ENCODE measurements around the gene CTBP1. TPM values are rescaled to one million over a fixed set of nuclear protein-coding genes. Genes with fewer than 3 reads are reported as not detected.

The CTBP1 gene
- total RNA-seq, 1 donor from 2014 or later = 97.0 TPM

DNA sequence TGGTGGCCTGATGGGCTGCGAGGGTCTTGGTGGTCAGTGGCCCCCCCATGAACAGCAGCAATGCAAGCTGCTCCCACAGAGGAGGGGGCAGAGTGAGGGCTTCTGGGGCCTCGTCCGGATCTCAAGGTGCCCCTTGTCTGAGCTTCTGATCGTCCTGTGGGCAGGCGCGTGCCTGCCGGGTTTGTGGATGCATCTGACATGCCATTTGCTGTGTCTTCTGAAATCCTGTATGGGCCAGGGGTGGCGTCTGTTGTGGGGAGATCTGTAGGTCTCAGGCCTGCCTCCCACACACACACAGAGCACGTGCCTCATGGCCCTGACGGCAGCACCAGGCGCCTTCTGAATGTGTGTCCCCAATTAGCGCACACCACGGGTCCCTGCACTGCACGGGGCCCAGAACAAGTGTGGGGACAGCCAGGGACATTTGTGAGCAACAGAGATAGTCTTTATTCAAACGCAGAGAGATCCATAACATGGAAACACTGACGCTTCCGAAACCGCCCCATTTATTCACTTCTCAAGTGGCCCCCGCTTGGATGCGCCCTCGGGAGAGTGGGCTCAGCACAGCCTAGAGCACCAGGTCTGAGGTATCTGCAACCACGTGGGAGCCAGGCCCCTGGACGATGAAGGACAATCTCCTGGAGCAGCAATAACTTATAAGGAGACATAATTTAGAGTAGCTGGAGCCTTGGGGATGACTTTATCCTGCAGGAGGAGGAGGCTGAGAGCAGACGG lies 82.3 kb downstream of the CTBP1 start:
- peak; percentile 2 for ATAC-seq
- no peak for DNase-seq (ENCODE audit: low spot score)

DNA sequence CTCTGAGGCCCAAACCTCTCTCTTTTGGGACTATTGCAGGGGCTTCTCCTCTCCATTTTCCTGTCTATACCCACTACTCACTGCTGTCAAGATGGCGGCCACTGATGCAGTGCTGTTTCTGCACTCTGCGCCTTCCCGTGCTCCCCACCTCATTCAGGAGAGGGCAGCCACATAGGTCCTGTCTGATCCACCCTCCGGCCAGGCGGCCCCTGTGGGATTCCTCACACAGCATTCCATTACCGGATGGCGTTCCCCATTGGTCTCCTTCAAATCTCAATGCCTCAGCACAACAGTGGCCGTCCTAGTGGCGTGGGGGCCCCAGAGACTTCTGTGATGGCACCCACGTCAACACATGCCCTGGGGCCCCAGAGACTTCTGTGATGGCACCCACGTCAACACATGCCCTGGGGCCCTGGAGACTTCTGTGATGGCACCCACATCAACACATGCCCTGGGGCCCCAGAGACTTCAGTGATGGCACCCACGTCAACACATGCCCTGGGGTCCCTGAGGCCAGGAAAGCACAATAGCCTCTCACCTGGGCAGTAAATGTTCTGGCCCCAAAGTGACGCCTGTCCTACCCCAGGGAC lies 83.9 kb downstream of the CTBP1 start:
- DNase-seq (ENCODE audit: low spot score) (no peak), ATAC-seq (no peak)

DNA sequence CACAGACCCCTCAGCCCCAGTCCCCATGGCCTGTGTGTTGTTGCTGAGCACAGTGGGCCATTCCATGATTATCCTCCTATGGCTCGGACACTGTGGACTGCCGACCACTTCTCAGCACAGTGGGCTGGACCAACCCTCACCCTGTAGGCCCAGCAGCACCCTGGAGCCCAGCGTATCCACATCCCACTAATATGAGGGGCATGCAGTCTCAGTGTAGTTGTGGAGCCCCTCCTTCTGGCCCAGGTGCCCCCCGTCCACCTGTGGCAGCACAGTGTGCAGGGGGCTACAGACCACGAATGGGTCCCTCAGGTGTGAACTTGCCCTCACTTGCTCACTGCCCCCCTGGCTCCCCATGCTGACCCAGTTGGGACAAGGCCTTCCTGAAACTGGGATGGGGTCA lies 84.5 kb downstream of the CTBP1 start:
- no peak for DNase-seq (ENCODE audit: low spot score)
- no peak for ATAC-seq

DNA sequence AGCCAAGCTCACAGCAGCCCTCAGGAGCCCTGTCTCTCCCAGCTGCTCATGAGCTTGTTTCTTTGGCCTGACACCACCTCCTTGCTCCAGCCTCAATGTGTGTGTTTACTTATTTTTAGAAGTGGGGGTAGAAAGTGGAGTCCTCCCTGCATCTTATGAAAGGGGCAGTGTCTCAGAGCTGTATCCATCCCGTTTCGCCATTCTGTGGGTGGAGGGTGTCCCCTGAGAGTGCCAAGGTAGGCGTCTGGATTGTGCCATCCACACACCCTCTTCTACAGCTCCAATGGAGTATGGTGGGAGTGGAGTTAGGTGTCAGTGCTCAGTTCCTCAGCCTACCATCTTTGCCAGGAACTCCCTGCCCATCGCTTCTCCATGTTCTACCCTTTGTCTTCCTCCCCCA lies 84.9 kb downstream of the CTBP1 start:
- ATAC-seq (no peak), DNase-seq (ENCODE audit: low spot score) (no peak)

Other genes starting within 250 kb of the CTBP1 start
- 64.8 TPM for gene FGFRL1, start 237.5 kb downstream of the CTBP1 start, total RNA-seq
- 0.25 TPM for gene RNF212, start 135.6 kb downstream of the CTBP1 start, total RNA-seq
- 54.3 TPM for gene SPON2, start 76.5 kb downstream of the CTBP1 start, total RNA-seq
- 33.3 TPM for gene MAEA, start 40.8 kb upstream of the CTBP1 start, total RNA-seq
- gene UVSSA, start 98.1 kb upstream of the CTBP1 start, total RNA-seq = 18.6 TPM
- not detected for gene NKX1-1, start 157.3 kb upstream of the CTBP1 start, total RNA-seq

All from left lobe of liver (tissue), 2 donors.